GM12878 (cell line): Measurements from ENCODE around the gene MCC.

ENCODE experiments used
- EGR1 ChIP-seq, 2 experiments: IDR thresholded peaks; 1 replicate in 1 of 2; 2 replicates in 1 of 2; pipeline ENCODE4 v1.6.1; 2011 to 2012; ENCODE audit warnings: low read depth in 2 of 2, low read length in 2 of 2, borderline replicate concordance in 1 of 2, mild to moderate bottlenecking in 1 of 2, moderate library complexity in 1 of 2
- EP300 ChIP-seq, 2 experiments: fragments of 150-350 bp in 1 of 2; IDR thresholded peaks; 2 replicates each; pipeline ENCODE4 v1.6.1; 2011 to 2012; ENCODE audit warnings: low read depth in 2 of 2, low read length in 2 of 2, borderline replicate concordance in 1 of 2, improper control_type of control experiment in 1 of 2, inconsistent platforms in 1 of 2; ENCODE audit not compliant: control insufficient read depth in 1 of 2
- ESRRA ChIP-seq: IDR thresholded peaks from 2 replicates; pipeline ENCODE4 v1.6.1; 2012; ENCODE audit warnings: mild to moderate bottlenecking, low read length, improper control_type of control experiment
- MAX ChIP-seq: IDR thresholded peaks from 2 replicates; pipeline ENCODE4 v1.6.1; 2012; ENCODE audit warnings: low read depth, low read length, improper control_type of control experiment
- MYC ChIP-seq: IDR thresholded peaks from 2 replicates; pipeline ENCODE4 v1.6.1; 2011; ENCODE audit warnings: mild to moderate bottlenecking, low read length, moderate library complexity, inconsistent platforms; ENCODE audit not compliant: insufficient read depth, insufficient replicate concordance, insufficient read length, severe bottlenecking
- POLR2AphosphoS5 ChIP-seq: IDR thresholded peaks from 2 replicates; pipeline ENCODE4 v1.6.1; 2011; ENCODE audit warnings: mild to moderate bottlenecking, low read length, inconsistent platforms
- RAD21 ChIP-seq: IDR thresholded peaks from 2 replicates; pipeline ENCODE4 v1.6.1; 2011; ENCODE audit warnings: mild to moderate bottlenecking, low read depth, low read length, moderate library complexity; ENCODE audit not compliant: insufficient read depth
- RAD51 ChIP-seq: fragments of 450-650 bp; IDR thresholded peaks from 2 replicates; pipeline ENCODE4 v1.6.1; 2016; ENCODE audit warnings: moderate library complexity, mild to moderate bottlenecking, inconsistent platforms
- RFX5 ChIP-seq: IDR thresholded peaks from 2 replicates; pipeline ENCODE4 v1.6.1; 2011; ENCODE audit warnings: low read depth, low read length, improper control_type of control experiment
- TAF1 ChIP-seq: IDR thresholded peaks from 2 replicates; pipeline ENCODE4 v1.6.1; 2011; ENCODE audit warnings: mild to moderate bottlenecking, low read depth, low read length, borderline replicate concordance
- TCF12 ChIP-seq: IDR thresholded peaks from 2 replicates; pipeline ENCODE4 v1.6.1; 2011; ENCODE audit warnings: low read depth, mild to moderate bottlenecking, low read length
- TF ChIP-seq, protein P1 (sequence below), 3 experiments: IDR thresholded peaks in 2 of 3; conservative IDR thresholded peaks in 1 of 3; 2 replicates each; pipeline ENCODE4 v1.5.1; 2011; ENCODE audit warnings: low read depth in 3 of 3, low read length in 3 of 3, mild to moderate bottlenecking in 3 of 3, control low read depth in 2 of 3, moderate library complexity in 2 of 3, inconsistent platforms in 1 of 3, mixed read lengths in 1 of 3; ENCODE audit not compliant: control insufficient read depth in 2 of 3, insufficient read depth in 1 of 3; ENCODE audit errors: extremely low read depth in 1 of 3
- TF ChIP-seq, protein P2 (sequence below): fragments of 450-650 bp; IDR thresholded peaks from 2 replicates; pipeline ENCODE4 v1.6.1; 2017; ENCODE audit warnings: mild to moderate bottlenecking, low read depth, inconsistent platforms; ENCODE audit not compliant: poor library complexity, severe bottlenecking
- TF ChIP-seq, protein P3 (sequence below): fragments of 450-650 bp; IDR thresholded peaks from 2 replicates; pipeline ENCODE4 v1.6.1; 2014; ENCODE audit warnings: mild to moderate bottlenecking

- TF ChIP-seq POLR2AphosphoS5 (no peak), TAF1 (no peak), ESRRA (no peak), RAD51 (no peak), TCF12 (no peak), EGR1 (IDR thresholded peaks at IDR 0.05; ENCODE audit: borderline replicate concordance in 1 of 2, low read depth in 2 of 2, low read length in 2 of 2) (no peak), MYC (no peak), MAX (no peak), RFX5 (no peak), EP300 (IDR thresholded peaks at IDR 0.05; ENCODE audit: borderline replicate concordance in 1 of 2, control insufficient read depth in 1 of 2, low read depth in 2 of 2, low read length in 2 of 2) (no peak), RAD21 (no peak)
- TF ChIP-seq, protein P1, sequence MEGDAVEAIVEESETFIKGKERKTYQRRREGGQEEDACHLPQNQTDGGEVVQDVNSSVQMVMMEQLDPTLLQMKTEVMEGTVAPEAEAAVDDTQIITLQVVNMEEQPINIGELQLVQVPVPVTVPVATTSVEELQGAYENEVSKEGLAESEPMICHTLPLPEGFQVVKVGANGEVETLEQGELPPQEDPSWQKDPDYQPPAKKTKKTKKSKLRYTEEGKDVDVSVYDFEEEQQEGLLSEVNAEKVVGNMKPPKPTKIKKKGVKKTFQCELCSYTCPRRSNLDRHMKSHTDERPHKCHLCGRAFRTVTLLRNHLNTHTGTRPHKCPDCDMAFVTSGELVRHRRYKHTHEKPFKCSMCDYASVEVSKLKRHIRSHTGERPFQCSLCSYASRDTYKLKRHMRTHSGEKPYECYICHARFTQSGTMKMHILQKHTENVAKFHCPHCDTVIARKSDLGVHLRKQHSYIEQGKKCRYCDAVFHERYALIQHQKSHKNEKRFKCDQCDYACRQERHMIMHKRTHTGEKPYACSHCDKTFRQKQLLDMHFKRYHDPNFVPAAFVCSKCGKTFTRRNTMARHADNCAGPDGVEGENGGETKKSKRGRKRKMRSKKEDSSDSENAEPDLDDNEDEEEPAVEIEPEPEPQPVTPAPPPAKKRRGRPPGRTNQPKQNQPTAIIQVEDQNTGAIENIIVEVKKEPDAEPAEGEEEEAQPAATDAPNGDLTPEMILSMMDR (IDR thresholded peaks at IDR 0.05 in 2 of 3, conservative IDR thresholded peaks at IDR 0.05 in 1 of 3; ENCODE audit: control insufficient read depth in 2 of 3, extremely low read depth in 1 of 3, insufficient read depth in 1 of 3, low read depth in 3 of 3, low read length in 3 of 3), result no peak
- TF ChIP-seq, protein P2, sequence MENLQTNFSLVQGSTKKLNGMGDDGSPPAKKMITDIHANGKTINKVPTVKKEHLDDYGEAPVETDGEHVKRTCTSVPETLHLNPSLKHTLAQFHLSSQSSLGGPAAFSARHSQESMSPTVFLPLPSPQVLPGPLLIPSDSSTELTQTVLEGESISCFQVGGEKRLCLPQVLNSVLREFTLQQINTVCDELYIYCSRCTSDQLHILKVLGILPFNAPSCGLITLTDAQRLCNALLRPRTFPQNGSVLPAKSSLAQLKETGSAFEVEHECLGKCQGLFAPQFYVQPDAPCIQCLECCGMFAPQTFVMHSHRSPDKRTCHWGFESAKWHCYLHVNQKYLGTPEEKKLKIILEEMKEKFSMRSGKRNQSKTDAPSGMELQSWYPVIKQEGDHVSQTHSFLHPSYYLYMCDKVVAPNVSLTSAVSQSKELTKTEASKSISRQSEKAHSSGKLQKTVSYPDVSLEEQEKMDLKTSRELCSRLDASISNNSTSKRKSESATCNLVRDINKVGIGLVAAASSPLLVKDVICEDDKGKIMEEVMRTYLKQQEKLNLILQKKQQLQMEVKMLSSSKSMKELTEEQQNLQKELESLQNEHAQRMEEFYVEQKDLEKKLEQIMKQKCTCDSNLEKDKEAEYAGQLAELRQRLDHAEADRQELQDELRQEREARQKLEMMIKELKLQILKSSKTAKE, result no peak
- TF ChIP-seq, protein P3, sequence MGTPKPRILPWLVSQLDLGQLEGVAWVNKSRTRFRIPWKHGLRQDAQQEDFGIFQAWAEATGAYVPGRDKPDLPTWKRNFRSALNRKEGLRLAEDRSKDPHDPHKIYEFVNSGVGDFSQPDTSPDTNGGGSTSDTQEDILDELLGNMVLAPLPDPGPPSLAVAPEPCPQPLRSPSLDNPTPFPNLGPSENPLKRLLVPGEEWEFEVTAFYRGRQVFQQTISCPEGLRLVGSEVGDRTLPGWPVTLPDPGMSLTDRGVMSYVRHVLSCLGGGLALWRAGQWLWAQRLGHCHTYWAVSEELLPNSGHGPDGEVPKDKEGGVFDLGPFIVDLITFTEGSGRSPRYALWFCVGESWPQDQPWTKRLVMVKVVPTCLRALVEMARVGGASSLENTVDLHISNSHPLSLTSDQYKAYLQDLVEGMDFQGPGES, result no peak
Measured at GRCh38 chr5:113230711-113231652, 257.3 kb downstream of the MCC start.
